Measurements from ENCODE around the gene VPS4B.

The VPS4B gene

DNA sequence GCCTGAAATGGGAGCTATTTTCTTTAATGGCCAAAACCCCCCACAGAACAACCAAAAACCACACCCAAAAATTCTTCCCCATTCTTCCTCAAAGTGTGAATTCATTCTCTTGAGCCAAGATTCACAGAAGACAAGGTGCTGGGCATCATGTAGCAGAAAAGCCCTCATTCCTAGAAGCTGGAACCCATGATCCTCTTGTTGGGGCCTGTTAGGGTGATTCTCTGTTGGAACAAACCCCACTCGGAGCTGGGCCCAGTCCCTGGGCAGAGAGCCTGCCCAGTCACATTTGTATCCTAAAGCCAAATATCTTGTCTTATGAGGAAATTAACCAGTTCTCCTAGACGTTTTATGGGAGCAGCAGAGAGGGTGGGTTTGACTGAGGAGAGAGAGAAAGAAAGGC lies 22.8 kb upstream of the VPS4B start:
- DNase-seq (ENCODE audit: insufficient read length, low spot score) (no peak), FAIRE-seq (peak; percentile 6)
- no peak for TF ChIP-seq CTCF (IDR thresholded peaks at IDR 0.05; ENCODE audit: insufficient read depth, missing control alignments)

- TF ChIP-seq CTCF (IDR thresholded peaks at IDR 0.05; ENCODE audit: insufficient read depth, missing control alignments): no peak
- FAIRE-seq (peak; percentile 92), DNase-seq (ENCODE audit: insufficient read length, low spot score) (no peak)
Observed at GRCh38 chr18:63444580-63444979, 22.3 kb upstream of the VPS4B start.

GRCh38 chr18:63443829-63444228 lies 21.6 kb upstream of the VPS4B start:
- TF ChIP-seq CTCF (IDR thresholded peaks at IDR 0.05; ENCODE audit: insufficient read depth, missing control alignments): no peak
- FAIRE-seq: no peak
- DNase-seq (ENCODE audit: insufficient read length, low spot score): no peak

GRCh38 chr18:63440881-63441280 lies 18.6 kb upstream of the VPS4B start:
- DNase-seq (ENCODE audit: insufficient read length, low spot score) (no peak), FAIRE-seq (peak; percentile 95)
- no peak for TF ChIP-seq CTCF (IDR thresholded peaks at IDR 0.05; ENCODE audit: insufficient read depth, missing control alignments)

DNA sequence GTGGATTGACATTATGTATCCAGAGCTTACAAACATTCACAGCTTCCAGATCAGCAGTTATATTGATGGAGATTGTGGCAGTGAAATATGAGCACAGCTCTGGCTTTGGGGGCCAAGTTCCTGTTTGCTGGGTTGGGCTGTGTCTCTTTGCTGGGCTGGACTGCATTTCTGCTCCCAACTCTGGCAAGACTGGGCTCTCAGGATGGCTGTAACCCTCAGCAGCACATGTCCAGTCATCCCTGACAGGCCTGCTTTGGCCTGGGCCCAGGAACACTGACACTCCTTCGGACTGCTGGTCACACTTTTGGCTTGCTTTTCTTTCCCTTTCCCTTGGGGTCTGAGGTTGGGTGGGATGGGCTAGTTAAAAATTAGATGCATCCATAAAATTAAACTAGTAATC lies 17.9 kb upstream of the VPS4B start:
- FAIRE-seq (no peak), DNase-seq (ENCODE audit: insufficient read length, low spot score) (no peak)

DNA sequence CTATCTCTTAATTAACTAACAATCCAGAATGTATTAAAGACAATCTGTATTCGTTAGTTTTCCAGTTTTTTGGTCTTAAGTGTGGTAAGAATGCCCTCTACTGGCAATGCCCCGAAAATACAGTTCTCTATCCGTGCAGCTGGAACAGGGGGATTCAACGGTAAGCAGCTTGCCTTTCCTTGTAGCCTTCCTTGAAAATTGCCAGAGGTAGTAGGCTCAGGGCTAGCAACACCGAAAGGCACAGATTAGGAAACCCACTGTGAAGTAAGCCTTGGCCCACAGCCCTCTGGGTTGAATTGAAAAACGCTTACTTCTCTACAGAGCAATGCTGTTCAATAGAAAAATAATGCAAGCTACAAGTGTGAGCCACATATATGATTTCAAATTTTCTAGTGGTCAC lies 17.1 kb upstream of the VPS4B start:
- peak; percentile 93 for TF ChIP-seq CTCF (IDR thresholded peaks at IDR 0.05; ENCODE audit: insufficient read depth, missing control alignments)
- DNase-seq (ENCODE audit: insufficient read length, low spot score) (peak; percentile 86), FAIRE-seq (peak; percentile 100)

More for the DNA sequence above, 17.9 kb upstream of the VPS4B start:
- no peak for TF ChIP-seq CTCF (IDR thresholded peaks at IDR 0.05; ENCODE audit: insufficient read depth, missing control alignments)

GRCh38 chr18:63438181-63438580 lies 15.9 kb upstream of the VPS4B start:
- DNase-seq (ENCODE audit: insufficient read length, low spot score): no peak
- peak; percentile 60 for FAIRE-seq
- TF ChIP-seq CTCF (IDR thresholded peaks at IDR 0.05; ENCODE audit: insufficient read depth, missing control alignments): no peak

Measured in D721Med (cell line).